Duodenal mucosa (tissue), 2 donors: ENCODE measurements around the gene CCDC112.
"Not testable (repeated sequence)": the region's sequence is repeated elsewhere in the genome, so short reads cannot be mapped to it uniquely, and the experiment has no call there.

ENCODE experiments used
- H3K27ac ChIP-seq: one replicate; pipeline ENCODE4 v1.7.0; 2013; ENCODE audit warnings: low read depth, low read length
- H3K27me3 ChIP-seq, 2 donors: one replicate each; pipeline ENCODE4 v1.7.0; 2013; ENCODE audit warnings: low read length in 2 of 2, control low read depth in 1 of 2; ENCODE audit not compliant: insufficient read depth in 2 of 2, control insufficient read depth in 1 of 2
- H3K36me3 ChIP-seq, 2 donors: one replicate each; pipeline ENCODE4 v1.7.0; 2013; ENCODE audit warnings: low read length in 2 of 2, control low read depth in 1 of 2; ENCODE audit not compliant: insufficient read depth in 2 of 2, control insufficient read depth in 1 of 2
- H3K4me1 ChIP-seq, 2 donors: one replicate each; pipeline ENCODE4 v1.7.0; 2013; ENCODE audit warnings: low read length in 2 of 2, control low read depth in 1 of 2; ENCODE audit not compliant: insufficient read depth in 2 of 2, control insufficient read depth in 1 of 2
- H3K4me3 ChIP-seq, 2 donors: one replicate each; pipeline ENCODE4 v1.7.0; 2013; ENCODE audit warnings: low read length in 2 of 2, low read depth in 1 of 2
- H3K9ac ChIP-seq, 2 donors: one replicate each; pipeline ENCODE4 v1.7.0; 2013; ENCODE audit warnings: low read length in 2 of 2, low read depth in 1 of 2
- H3K9me3 ChIP-seq, 2 donors: one replicate each; pipeline ENCODE4 v1.7.0; 2013; ENCODE audit warnings: low read length in 2 of 2, control low read depth in 1 of 2; ENCODE audit not compliant: control insufficient read depth in 1 of 2

The CCDC112 gene

DNA sequence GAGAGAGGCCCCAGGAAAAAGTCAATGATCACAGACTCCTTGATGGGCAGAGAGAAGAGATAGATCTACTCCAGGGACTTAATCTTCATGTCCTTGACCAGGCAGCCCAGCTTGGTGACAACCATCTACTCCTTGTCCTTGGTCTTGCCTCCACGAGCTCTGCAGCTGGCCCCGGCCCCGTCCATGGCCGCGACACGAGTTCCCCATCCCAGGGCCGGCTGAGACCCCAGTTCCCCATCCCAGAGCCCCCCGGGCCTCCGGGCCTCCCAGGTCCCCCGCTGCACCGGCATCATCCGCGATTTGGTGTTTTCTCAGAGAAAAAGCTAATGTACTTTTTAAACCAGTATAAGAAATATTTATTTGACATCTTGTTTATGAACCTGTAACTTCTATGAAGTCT, 31.2 kb downstream of the CCDC112 start:
- Histone ChIP-seq H3K27ac (no peak overlapping the region), H3K27me3 (no peaks in the 10 kb centered on the region), H3K4me1 (peaks cover 11 to 23% of the 10 kb centered on the region in 2 donors), H3K36me3 (peaks cover 0 to 4% of the 10 kb centered on the region in 2 donors), H3K9me3 (no peaks in the 10 kb centered on the region), H3K4me3 (no peak overlapping the region), H3K9ac (no peak overlapping the region)

DNA sequence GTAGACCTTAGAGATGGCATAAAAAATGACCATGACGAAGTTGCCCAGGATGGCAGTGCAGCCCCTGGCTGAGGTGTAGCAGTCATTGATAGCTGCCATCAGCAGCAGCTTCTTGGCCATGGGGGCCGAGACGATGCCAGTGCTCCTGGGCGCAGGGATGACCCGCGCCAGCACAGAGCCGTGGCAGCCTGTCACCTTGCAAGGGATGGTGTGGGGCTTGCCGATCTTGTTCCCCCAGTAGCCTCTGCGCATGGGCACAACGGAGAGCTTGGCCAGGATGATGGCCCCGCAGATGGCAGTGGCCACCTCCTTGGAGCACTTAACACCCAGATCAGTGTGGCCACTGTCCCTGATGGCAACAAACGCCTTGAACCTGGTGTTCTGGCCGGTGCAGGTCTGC, 31.7 kb downstream of the CCDC112 start:
- H3K4me3 ChIP-seq: no peak overlapping the region
- H3K9me3 ChIP-seq: no peaks in the 10 kb centered on the region
- peaks cover 11 to 26% of the 10 kb centered on the region in 2 donors for H3K4me1 ChIP-seq
- no peaks in the 10 kb centered on the region for H3K27me3 ChIP-seq
- peaks cover 0 to 4% of the 10 kb centered on the region in 2 donors for H3K36me3 ChIP-seq
- no peak overlapping the region for H3K27ac ChIP-seq
- no peak overlapping the region for H3K9ac ChIP-seq

DNA sequence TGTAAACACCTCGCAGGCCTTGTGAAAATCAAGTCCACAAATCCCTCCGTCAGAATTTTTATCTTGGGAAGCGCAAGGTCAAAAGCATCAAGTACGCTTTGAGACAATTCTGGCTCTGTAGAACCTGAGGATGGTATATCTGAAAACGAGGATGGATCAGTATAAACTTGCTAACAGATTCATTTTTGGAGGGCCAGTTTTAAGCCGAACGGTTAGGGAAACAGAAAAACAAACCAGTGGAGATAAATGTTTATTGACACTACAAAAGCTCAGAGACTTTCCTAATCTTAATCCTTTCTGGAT, 33.4 kb downstream of the CCDC112 start:
- peak overlapping the region; percentile 53 for H3K27ac ChIP-seq
- peaks cover 0 to 4% of the 10 kb centered on the region in 2 donors for H3K36me3 ChIP-seq
- peak overlapping the region; percentile 75 to 83 for H3K9ac ChIP-seq
- H3K27me3 ChIP-seq: no peaks in the 10 kb centered on the region
- H3K9me3 ChIP-seq: no peaks in the 10 kb centered on the region
- peak overlapping the region; percentile 84 to 95 for H3K4me3 ChIP-seq
- H3K4me1 ChIP-seq: peaks cover 11 to 26% of the 10 kb centered on the region in 2 donors

DNA sequence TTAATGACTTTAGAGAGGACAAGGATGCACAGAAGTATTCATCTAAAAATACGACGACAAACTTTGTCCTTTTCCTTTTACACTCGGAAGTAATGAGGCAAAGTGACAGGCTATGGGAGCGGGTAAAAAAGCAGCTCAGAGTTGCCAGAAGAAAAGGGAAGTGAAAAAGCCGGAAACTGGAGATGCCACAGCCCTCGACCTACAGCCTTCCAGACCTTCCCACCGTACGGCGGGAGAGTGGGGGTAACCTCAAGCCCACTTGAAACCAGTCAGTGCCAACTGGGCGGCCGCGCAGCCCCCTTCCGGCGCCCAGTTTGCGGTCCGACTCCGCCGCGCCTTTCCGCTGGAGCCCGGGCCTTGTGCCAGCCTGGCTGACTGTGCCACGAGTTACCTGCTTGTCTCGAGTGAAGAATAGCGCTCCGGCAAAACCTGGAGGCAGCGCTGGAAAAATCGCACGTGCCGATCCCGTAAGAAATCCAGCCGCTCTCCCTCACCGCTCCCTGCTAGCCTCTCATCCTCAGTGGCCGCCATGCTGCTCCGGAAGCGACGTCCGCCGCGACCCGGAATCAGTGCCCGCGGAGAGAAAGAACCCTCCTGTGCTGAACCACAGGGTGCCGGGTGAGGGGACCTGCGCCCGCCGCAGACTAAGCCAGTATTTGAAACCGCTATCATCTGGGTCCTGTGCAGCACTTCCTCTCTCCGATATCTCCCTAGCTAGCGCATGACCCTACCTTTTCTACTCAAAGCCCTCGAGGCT, 34.0 kb downstream of the CCDC112 start, which contains the start of gene PGGT1B:
PGGT1B (minus strand) TSS at position 557 of the 757 bp plus-strand sequence; CDS start at position 531, 26 bp downstream.
- H3K27me3 ChIP-seq: no peaks in the 10 kb centered on the region
- peaks cover 11 to 26% of the 10 kb centered on the region in 2 donors for H3K4me1 ChIP-seq
- peak within 1 kb of the TSS; percentile 84 to 95 for H3K4me3 ChIP-seq
- H3K27ac ChIP-seq: peak within 1 kb of the TSS; percentile 53
- peaks cover 0 to 4% of the 10 kb centered on the region in 2 donors for H3K36me3 ChIP-seq
- H3K9ac ChIP-seq: peak within 1 kb of the TSS; percentile 75 to 83
- no peaks in the 10 kb centered on the region for H3K9me3 ChIP-seq

DNA sequence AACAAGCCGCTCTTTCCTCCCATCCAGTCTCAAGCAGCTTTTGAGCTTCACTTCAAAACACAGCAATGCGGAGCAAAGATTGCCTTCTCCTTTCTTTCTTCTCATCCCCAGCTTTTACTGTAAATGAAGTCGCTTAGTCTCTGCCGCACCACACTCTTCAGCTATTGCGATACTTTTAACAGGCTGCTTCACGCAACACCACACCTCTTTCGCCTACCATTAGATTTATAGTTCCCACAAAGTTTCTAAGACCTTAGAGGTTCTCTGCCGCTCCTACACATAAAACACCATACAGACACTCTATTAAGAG, 34.5 kb downstream of the CCDC112 start:
- Histone ChIP-seq H3K4me1 (peaks cover 11 to 26% of the 10 kb centered on the region in 2 donors), H3K4me3 (peak overlapping the region; percentile 84 to 95), H3K27ac (no peak overlapping the region), H3K9ac (peak overlapping the region; percentile 75 to 83), H3K27me3 (no peaks in the 10 kb centered on the region), H3K9me3 (no peaks in the 10 kb centered on the region), H3K36me3 (peaks cover 0 to 4% of the 10 kb centered on the region in 2 donors)

DNA sequence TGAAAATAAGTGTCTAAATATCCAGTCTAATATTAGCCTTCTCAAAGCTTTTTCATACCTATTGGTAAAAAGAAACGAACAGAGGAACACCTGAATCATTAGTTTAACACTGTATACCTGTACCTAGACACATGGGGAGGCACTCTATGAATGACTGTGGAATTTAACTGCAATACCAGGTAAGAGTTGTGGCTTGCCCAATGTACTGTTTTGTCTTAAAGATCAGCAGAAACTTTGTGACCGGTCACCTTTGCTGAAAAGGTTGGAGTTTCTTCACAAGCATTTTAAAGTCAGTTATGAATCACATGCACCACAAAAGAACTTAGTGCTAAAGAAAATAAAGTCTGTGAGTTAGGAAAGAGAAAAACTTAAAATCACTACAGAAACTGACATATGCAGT, 36.2 kb downstream of the CCDC112 start:
- Histone ChIP-seq H3K27me3 (no peaks in the 10 kb centered on the region), H3K4me3 (no peak overlapping the region), H3K9ac (no peak overlapping the region), H3K36me3 (peaks cover 0 to 4% of the 10 kb centered on the region in 2 donors), H3K27ac (no peak overlapping the region), H3K4me1 (peaks cover 11 to 34% of the 10 kb centered on the region in 2 donors), H3K9me3 (no peaks in the 10 kb centered on the region)

DNA sequence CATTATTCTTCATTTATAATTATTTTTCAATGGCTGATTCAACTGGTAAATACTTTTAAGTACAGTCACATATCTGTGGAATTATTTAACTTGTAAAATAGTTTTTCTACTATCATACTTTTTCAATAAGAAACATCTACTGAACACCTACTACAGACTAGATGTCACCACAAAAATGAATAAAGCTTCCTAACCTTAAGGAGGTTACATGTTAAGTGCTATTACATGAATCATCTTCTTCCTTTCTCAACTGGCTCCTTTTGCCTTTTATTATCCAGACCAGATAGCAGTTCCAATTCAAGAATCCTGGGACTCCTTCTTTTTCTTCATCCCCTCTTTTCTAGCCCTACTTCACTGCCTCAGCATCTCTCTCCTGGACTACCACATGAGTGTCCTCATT, 38.5 kb downstream of the CCDC112 start:
- Histone ChIP-seq H3K4me3 (no peak overlapping the region), H3K27ac (no peak overlapping the region), H3K9ac (no peak overlapping the region), H3K27me3 (no peaks in the 10 kb centered on the region), H3K9me3 (no peaks in the 10 kb centered on the region), H3K36me3 (no peaks in the 10 kb centered on the region), H3K4me1 (peaks cover 11 to 30% of the 10 kb centered on the region in 2 donors)

DNA sequence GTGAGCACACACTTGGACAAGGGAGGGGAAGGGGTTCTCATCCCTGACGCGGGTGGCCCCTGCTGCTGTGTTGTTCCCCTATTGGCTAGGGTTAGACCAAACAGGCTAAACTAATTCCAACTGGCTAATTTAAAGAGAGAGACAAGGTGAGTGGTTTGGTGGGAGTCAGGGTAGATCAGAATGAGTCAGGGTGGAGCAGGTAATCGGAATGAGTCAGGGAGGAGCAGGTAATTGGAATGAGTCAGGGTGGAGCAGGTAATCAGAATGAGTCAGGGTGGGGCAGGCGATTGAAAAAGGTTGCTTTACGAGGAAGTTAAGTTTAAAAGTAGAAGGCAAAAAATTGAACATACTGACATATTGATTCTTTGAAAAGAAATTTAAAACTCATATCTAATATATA, 47.1 kb downstream of the CCDC112 start:
- H3K4me3 ChIP-seq, H3K27ac ChIP-seq, H3K27me3 ChIP-seq, H3K9me3 ChIP-seq, H3K9ac ChIP-seq, H3K36me3 ChIP-seq: not testable (repeated sequence)
- H3K4me1 ChIP-seq: peaks cover 4 to 15% of the 10 kb centered on the region in 2 donors

DNA sequence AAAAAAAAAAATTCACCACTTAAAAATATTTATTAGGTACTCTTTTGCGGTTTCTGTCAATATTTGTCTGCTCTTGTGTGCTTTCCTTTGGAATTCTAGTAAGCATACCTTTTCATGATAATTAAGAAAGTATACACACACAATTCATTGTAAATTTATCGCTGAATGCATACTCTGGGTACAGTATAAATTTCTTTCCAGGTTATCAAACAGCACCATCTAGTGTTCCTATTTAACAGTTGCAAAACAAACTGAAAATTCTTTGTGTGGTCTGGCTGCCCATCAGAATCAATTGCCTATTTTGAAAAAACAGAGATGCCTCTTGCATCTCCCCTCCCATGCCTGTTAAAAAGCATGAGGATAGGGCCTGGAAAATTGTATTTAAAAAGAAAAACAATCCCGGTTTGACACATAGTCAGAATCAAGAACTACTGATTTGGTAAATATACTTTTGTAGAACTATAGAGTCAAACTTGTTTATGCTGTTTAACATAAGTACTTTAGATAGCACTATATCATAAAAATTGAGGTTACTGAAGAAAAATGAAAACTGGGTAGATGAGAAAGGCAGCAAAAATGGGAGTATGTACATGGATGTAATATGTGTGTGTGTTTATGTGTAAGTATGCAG, 50.0 kb downstream of the CCDC112 start:
- no peak overlapping the region for H3K9ac ChIP-seq
- no peaks in the 10 kb centered on the region for H3K27me3 ChIP-seq
- peaks cover 18 to 19% of the 10 kb centered on the region in 2 donors for H3K4me1 ChIP-seq
- peaks cover 0 to 2% of the 10 kb centered on the region in 2 donors for H3K9me3 ChIP-seq
- no peaks in the 10 kb centered on the region for H3K36me3 ChIP-seq
- no peak overlapping the region for H3K4me3 ChIP-seq
- H3K27ac ChIP-seq: no peak overlapping the region

DNA sequence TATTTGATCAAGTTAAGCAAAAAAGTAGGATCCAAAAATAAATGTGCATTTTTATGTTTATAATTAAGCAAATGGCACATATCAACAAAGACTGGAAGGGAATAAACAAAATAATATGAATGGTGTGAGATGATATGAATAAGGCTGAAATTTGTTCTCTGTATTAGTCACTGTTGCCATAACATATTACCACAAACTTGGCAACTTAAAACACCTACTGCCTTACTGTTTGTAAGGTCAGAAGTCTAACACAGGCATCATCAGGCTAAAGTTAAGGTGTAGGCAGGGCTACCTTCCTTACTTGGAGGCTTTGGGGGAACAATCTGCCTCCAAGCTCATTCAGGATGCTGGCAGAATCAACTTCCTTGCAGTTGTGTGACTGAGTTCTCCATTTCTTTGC, 53.0 kb downstream of the CCDC112 start:
- Histone ChIP-seq H3K36me3 (peaks cover 7 to 22% of the 10 kb centered on the region in 2 donors), H3K27me3 (no peaks in the 10 kb centered on the region), H3K9ac (no peak overlapping the region), H3K9me3 (no peaks in the 10 kb centered on the region), H3K4me1 (peaks cover 18 to 19% of the 10 kb centered on the region in 2 donors), H3K27ac (no peak overlapping the region), H3K4me3 (no peak overlapping the region)
